ENCODE data around the gene COX6A2.

COX6A2 gene

DNA sequence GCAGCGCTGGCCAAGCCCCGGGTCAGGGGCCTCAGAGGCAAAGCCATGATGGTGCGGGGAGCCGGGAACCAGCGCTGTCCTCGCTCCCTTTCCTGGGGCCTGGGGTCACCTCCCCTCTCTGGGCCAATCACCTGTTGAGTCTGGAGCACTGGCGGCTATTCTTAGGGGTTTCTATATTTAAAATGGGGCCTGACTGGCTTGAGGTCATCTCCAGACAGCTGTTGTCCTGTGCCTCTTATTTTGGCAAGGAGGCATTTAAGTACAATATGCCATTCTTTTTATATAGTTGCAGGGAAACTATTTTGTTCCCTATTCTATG is at the start of gene COX6A2:
COX6A2 (minus strand) TSS at position 82 of the 319 bp plus-strand sequence; CDS start at position 47, 35 bp downstream.
- DNase-seq (ENCODE audit: low spot score) = no peak

DNA sequence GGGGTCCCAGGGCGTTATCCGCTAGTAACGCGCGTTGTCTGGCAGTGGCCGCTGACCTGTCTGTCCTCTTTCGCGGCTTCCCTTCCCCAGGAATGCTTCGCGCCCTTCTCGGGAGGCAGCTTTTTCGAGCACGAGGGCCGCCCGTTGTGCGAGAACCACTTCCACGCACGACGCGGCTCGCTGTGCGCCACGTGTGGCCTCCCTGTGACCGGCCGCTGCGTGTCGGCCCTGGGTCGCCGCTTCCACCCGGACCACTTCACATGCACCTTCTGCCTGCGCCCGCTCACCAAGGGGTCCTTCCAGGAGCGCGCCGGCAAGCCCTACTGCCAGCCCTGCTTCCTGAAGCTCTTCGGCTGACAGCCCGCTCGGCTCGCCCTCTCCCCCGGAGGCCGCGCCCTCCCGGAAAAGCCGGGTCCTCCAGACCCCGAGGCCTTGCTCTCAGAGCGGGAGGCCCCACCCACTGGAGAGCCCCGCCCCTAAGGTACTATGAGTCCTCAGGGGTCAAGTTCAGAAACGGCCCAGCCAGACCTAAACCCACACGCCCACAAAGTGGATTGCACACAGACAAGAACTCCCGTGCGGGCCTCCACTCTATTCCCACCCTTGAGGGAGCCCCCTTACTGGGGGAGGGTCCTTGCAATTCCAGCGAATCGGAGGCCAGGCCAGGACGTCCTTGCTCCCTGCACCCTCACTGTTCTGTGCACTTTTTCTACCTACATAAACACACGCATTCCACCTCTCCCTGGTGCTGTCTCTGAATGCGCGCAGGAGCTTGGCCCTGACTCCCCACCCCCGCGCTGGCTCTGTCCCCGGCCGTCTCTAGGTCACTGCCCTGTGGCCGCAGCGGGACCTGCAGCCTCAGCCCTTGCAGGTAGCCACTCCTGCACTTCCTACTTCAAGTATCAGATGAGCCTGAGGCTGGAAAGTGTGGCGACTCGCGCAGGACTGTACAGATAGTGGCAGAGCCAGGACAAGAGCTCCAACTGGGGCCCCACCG is 49.4 kb upstream of the COX6A2 start:
- no peak for DNase-seq (ENCODE audit: low spot score)

DNA sequence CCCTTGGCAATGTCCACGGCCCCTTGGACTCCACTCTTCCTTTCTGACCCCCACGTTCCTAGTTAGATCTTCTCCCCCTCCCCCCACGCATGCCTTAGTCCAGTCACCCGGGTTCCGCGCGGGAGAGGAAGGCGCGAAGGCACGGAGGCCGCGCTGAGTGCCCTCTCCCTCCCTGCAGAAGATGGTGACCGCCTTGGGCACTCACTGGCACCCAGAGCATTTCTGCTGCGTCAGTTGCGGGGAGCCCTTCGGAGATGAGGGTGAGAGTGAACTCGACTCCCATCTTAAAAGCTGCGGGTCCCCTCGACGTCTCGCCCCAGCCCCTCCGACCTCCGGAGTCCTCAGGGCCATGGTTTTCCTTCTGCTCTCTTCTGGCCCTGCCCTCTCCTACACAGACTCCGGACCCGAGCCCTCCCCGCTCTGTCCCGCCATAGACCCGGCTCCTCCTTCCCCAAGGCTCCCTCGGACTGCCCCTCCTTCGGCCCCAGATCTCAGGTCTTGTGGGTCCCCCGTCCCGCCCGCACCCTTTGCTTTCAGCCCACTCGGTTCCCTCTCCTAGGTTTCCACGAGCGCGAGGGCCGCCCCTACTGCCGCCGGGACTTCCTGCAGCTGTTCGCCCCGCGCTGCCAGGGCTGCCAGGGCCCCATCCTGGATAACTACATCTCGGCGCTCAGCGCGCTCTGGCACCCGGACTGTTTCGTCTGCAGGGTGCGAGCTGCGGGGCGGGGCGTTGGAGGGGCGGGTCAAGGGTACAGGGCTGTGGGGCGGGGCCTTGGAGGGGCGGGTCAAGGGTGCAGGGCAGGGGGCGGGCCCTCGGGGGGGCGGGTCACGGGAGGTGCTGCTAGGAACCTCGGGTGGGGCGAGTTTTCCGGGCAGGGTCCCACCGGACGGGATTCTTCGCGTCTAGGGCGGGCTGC is 48.4 kb upstream of the COX6A2 start:
- no peak for DNase-seq (ENCODE audit: low spot score)

DNA sequence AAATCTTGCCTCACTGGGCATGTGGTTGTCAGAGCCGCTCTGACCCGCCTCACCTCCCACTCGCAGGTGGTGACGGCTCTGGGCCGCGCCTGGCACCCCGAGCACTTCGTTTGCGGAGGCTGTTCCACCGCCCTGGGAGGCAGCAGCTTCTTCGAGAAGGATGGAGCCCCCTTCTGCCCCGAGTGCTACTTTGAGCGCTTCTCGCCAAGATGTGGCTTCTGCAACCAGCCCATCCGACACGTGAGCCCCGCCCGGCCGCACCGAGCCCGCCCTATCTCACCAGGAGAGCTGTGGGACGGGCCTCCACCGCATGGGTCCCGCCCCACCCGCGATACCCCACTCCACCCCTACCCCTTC is 47.8 kb upstream of the COX6A2 start:
- no peak for DNase-seq (ENCODE audit: low spot score)

DNA sequence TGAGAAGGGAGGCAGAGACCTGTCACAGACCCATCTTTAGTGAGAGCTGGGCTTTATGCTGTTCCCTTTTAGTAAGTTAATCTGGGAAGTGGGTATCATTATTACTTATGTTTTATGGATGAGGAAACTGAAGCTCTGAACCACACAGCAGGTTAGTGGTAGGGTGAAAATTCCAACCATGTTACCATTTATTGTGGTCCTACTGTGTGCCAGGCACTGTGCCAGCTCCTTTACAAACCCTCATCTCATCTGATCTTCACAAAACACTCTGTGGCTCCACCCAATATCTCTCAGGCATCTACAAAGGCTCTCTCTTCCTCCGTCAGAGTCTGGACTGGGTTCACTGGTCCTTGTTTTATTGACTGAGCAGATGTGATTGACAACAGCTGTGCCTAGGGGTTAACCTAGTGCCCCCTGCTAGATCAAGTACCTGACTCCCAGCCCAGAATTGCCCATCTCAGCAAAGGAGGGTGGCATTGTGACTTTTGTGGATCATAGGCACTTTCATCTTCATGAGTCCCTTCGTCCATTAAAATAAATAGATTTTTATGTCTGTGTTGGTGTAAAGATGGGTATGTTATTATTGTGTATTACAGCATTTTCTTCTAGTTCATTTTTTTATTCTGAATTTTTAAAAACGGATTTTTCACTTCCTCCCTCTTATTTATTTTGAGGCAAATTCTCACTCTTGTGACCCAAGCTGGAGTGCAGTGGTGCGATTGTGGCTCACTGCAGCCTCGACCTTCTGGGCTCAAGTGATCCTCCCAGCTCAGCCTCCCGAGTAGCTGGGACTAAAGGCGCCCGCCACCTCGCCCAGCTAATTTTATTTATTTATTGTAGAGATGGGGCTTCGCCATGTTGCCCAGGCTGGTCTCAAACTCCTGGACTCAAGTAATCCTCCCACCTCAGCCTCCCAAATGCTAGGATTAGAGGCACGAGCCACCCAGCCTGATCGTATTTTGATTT is 46.9 kb upstream of the COX6A2 start:
- no peak for DNase-seq (ENCODE audit: low spot score)

DNA sequence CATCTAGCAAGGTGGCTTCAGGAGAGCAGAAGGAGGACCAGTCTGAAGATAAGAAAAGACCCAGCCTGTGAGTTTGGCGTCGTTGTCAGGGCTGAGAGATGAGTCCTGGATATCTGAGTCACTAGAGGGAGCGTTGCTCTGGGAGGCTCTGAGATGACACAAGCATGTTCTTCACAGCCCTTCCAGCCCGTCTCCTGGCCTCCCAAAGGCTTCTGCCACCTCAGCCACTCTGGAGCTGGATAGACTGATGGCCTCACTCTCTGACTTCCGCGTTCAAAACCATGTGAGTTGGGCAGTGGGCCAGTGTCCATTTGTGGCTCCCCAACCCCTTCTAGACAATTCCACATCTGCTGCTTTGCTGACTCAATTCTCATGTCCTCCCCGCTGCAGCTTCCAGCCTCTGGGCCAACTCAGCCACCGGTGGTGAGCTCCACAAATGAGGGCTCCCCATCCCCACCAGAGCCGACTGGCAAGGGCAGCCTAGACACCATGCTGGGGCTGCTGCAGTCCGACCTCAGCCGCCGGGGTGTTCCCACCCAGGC is 46.1 kb upstream of the COX6A2 start:
- no peak for DNase-seq (ENCODE audit: low spot score)

DNA sequence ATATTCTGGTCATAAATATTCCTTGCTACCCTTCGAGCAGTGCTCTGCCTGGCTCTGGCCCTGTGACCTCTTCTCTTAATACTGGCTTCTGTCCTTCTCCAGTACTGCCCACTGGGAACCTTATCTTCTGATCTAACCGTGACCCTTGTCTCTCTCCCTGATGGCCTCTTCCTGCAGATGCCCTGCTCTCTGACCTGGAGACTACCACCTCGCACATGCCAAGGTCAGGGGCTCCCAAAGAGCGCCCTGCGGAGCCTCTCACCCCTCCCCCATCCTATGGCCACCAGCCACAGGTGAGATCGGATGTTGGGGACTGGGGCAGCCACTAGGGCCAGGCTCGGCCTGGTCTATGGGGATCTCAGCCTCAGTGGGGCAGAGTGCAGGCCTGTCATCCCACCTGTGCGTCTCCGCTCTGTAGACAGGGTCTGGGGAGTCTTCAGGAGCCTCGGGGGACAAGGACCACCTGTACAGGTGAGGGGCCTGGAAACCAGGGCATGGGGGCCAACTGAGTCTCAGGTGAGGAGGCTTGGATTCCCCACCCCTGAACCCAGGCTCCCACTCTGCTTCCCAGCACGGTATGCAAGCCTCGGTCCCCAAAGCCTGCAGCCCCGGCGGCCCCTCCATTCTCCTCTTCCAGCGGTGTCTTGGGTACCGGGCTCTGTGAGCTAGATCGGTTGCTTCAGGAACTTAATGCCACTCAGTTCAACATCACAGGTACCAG is 45.3 kb upstream of the COX6A2 start:
- no peak for DNase-seq (ENCODE audit: low spot score)

DNA sequence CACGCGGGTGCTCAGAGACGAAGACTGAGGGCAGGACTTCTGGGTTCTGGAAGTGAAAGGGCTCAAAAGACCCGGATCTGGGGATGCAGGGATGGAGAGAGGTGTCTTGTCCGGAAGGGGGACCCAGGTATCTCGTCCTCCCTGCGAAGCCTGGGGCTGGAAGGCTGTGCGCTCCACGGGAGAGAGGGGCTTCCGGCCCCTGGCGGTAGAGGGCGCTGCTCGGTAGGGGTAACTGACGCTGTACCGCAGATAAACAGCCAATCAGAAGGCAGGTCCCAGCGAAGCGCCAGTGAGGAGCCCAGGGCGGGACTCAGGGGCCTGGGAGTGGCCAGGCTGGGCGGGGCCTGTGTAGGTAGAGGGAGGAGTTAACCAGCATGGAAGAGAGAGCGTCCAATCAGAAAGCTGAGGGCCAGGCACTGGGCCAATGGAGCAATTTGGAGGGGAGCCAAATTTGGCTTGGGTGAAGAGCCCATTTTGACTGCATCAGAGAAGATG is 44.6 kb upstream of the COX6A2 start:
- peak; percentile 100 for DNase-seq (ENCODE audit: low spot score)

DNA sequence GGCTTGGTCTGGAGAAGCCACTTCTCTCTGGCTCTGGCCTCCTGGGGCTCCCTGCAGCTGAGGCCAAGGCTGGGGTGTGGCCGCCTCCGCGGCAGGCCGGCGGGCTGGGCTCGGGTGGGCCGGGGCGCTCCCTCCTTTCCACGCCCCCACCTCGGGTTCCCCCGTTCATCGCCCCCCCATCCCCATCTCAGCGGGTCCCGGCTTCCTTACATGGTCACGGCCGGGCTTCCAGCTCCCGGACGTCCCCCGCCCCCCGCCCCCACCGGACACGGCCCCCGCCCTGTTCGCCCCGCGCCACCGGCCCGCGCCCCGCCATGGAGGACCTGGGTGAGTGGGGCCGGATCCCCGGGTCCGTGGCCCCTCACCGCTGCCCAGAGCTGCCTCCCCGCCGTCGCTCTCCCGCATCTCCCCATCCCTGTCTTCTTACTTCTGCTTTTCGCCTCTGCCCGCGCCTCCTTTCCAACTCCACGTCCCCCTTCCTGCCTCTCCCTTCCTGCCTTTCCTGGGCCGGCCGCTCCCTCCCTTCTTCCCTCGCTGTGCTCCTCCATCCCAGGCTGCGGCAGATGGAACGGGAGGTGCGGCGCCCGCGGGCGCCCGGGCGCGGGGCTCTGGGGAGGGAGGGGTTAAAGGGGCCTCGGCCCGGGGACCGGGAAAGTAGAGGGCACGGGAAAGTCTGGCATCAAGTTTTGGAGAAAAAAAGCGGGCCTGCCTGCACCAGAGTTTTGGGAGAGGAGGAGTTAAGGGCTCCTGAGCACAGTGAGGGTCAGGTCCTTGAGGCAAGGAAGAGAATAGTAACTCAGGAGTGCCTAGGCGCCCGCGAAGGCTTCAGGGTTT is 43.9 kb upstream of the COX6A2 start, which contains the start of gene TGFB1I1:
TGFB1I1 (plus strand) TSS at position 278 of the 834 bp plus-strand sequence; CDS start at position 315, 37 bp downstream.
- peak; percentile 92 for DNase-seq (ENCODE audit: low spot score)

DNA sequence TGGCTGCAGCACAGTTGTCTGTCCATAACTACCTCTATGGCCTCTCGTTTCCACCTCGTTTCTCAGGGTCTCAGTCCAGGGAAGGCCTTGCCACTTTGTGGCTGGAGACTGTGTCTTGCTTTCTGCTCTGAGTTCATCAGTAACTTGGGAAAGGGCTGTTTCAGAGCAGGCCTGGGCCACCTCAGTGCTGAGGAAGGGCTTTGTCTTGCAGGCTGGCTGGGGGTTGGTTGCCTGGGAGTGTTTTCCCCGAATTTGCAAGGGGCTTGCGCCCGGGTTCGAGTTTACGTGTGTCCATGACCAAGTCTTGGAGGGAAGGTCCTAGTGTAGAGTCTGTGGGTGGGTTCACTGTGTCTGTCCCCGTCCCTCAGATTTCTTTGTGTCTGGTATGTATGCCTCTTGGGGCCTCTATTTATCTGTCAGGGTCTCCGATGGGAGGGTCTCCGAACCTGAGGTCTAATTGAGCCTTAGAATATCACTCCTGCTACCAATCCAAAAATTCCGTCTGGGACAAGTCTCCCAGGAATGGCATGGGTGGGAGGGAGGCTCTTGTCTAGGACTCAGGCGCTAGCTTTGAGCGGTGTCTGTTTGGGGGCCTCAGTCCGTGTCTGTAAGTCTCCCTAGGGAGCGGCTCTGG is 43.2 kb upstream of the COX6A2 start:
- no peak for DNase-seq (ENCODE audit: low spot score)

DNA sequence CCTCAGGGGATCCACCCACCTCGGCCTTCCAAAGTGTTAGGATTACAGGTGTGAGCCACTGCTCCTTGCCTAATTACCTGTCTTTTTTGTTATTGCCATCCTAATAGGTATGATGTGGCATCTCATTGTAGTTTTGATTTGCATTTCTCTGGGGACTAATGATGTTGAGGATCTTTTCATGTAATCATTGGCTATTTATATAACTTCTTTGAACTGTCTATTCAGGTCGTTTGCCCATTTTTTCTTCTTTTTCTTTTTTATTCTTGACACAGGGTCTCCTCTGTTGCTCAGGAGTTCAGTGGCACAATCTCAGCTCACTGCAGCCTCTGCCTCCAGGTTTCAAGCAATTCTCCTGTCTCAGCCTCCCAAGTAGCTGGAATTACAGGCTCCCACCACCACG is 42.5 kb upstream of the COX6A2 start:
- no peak for DNase-seq (ENCODE audit: low spot score)

DNA sequence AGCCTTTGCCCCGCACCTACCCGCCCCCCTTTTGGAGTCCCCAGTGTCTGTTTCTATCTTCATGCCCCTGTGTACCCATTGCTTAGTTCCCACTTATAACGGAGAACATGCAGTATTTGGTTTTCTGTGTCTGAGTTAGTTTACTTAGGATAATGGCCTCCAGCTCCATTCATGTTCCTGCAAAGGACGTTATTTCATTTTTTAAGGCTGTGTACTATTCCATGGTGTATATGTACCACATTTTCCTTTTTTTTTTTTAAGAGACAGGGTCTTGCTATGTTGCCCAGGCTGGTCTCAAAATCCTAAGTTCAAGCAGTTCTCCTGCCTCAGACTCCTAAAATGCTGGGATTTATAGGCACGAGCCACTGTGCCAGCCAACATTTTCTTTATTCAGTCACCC is 39.7 kb upstream of the COX6A2 start:
- DNase-seq (ENCODE audit: low spot score) = no peak

DNA sequence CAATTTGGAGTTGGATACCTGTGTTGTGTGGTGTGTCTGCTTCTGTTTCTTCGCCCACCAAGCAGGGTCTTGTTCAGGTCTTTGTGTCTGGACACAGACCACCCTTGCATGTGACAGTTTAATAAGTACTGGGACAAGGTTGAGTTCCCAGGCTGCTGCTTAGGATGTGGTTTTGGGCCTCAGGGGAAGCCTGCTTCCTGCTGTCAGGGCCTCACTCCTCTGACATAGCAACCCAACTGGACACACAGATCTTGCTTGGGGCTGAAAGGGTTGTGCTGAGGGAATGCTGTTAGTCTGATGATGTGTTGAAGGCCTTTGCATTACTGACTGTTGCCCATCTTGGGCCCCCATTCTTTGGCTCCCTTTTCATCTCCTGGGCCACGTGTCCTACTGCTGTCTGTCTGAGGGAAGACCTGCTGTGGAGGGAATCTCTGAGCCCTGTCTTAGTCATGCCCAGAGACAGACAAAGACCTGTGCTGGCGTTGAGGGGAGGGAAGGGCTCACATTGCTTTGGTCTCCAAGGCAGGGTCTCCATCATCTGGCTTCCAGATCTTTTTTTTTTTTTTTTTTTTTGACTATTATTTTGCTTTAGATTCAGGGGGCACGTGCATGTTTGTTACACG is 39.1 kb upstream of the COX6A2 start:
- no peak for DNase-seq (ENCODE audit: low spot score)

DNA sequence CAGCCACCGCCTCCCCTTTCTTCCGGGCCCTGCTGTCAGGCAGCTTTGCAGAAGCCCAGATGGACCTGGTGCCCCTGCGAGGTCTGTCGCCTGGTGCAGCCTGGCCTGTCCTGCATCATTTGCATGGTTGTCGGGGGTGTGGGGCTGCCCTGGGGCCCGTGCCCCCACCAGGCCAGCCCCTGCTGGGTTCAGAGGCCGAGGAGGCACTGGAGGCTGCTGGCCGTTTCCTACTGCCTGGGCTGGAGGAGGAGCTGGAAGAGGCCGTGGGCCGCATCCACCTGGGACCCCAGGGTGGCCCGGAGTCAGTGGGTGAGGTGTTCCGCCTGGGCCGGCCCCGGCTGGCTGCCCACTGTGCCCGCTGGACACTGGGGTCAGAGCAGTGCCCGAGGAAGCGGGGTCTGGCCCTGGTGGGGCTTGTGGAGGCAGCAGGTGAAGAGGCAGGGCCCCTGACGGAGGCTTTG is 38.3 kb upstream of the COX6A2 start:
- no peak for DNase-seq (ENCODE audit: low spot score)

DNA sequence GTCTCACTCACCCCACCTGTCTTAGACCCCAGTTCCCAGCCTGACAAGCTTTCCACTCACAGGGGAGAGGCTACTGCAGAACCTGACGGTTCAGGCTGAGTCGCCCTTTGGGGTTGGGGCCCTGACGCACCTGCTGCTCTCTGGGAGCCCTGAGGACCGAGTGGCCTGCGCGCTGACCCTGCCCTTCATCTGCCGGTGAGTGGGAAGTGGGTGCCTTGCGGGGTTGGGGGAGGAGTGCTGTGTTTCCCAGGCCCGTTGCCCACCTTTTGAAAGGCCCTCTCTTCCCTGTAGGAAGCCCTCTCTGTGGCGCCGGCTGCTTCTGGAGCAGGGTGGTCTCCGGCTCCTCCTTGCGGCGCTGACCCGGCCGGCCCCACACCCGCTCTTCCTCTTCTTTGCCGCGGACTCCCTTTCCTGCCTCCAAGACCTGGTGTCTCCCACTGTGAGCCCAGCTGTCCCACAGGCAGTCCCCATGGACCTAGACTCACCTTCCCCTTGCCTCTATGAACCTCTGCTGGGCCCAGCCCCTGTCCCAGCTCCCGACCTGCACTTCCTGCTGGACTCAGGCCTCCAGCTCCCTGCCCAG is 37.7 kb upstream of the COX6A2 start:
- no peak for DNase-seq (ENCODE audit: low spot score)

DNA sequence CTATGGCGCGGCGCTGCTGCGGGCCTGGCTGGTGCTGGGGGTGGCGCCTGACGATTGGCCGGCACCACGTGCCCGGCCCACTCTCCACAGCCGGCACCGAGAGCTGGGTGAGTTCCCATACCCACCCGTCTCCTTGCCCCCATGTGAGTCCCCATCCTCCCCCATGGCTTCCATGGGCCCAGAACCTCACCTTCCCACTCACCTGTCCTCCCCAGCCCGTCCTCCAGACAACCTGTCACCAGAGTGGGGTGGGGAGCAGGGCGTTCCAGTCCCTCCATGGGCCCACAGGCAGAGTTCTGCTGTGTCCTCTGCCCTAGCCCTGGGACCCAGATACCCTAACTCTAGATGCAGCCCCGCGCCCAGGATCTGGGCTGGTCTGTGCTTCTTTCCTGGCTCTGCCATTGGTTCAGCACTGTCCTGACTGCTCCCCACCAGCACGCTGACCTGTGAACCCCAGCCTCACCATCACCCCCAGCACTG is 36.7 kb upstream of the COX6A2 start:
- no peak for DNase-seq (ENCODE audit: low spot score)

DNA sequence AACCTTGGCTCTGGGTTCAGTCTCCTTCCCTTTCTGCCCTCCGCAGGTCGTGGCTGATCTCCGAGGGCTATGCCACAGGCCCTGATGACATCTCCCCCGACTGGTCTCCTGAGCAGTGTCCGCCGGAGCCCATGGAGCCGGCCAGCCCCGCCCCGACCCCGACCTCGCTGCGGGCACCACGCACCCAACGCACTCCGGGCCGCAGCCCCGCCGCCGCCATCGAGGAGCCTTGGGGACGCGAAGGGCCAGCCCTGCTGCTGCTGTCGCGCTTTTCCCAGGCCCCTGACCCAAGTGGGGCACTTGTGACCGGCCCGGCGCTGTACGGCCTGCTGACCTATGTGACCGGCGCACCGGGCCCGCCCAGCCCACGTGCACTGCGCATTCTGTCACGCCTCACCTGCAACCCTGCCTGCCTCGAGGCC is 36.2 kb upstream of the COX6A2 start:
- DNase-seq (ENCODE audit: low spot score) = no peak

Data from hepatic stellate cell (primary cell).